ENCODE measurements around the gene LETMD1. TPM values are rescaled to one million over a fixed set of nuclear protein-coding genes. Genes with fewer than 3 reads are reported as not detected.

The LETMD1 gene, protein sequence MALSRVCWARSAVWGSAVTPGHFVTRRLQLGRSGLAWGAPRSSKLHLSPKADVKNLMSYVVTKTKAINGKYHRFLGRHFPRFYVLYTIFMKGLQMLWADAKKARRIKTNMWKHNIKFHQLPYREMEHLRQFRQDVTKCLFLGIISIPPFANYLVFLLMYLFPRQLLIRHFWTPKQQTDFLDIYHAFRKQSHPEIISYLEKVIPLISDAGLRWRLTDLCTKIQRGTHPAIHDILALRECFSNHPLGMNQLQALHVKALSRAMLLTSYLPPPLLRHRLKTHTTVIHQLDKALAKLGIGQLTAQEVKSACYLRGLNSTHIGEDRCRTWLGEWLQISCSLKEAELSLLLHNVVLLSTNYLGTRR
- total RNA-seq (2022) (60.5 and 65.8 TPM in 2 replicates), Bru-seq, nascent RNA (percentile 88 among the genes with signal in this experiment), BruChase-seq, experiment 1, labeled RNA remaining after a 6-hour chase (percentile 88 among the genes with signal in this experiment), BruChase-seq, experiment 2, labeled RNA remaining after a 2-hour chase (percentile 94 among the genes with signal in this experiment)
- long read RNA-seq, transcript LETMD1-221 (5 exons, 1,480 nt) = minor isoform, 7 of 67 reads
- long read RNA-seq, transcript LETMD1-201 (9 exons, 2,112 nt) = minor isoform, 10 of 67 reads
- long read RNA-seq, transcript LETMD1-238 (1 exons, 2,948 nt) = major isoform, 25 of 67 reads
- long read RNA-seq, partial matches to known transcripts = 4 of 67 reads
- long read RNA-seq, other reads (novel, unspliced or antisense) = 16 of 67 reads

- peaks cover 7% of the 10 kb centered on the region for H3K4me1 Mint-ChIP-seq (ENCODE audit: insufficient read depth, unreplicated experiment)
- BruUV-seq (replicated peaks) = TSS peak; percentile 88
- POLR2A ChIA-PET = interaction anchor here (0.6 to 5.7 kb wide), 22 partner anchors 12 to 284 kb away, joined by 3 to 108 read pairs (median 4); partner anchors contain the start of genes ATF1, CSRNP2, DAZAP2 and SLC11A2
- CTCF ChIA-PET = interaction anchor here (0.6 to 2.9 kb wide), 9 partner anchors 9 to 293 kb away, joined by 3 to 14 read pairs (median 3); no protein-coding TSS in a partner anchor
- peaks cover 31% of the 10 kb centered on the region for H3K36me3 Mint-ChIP-seq (ENCODE audit: insufficient read depth, unreplicated experiment)
- TF ChIP-seq, protein P1, sequence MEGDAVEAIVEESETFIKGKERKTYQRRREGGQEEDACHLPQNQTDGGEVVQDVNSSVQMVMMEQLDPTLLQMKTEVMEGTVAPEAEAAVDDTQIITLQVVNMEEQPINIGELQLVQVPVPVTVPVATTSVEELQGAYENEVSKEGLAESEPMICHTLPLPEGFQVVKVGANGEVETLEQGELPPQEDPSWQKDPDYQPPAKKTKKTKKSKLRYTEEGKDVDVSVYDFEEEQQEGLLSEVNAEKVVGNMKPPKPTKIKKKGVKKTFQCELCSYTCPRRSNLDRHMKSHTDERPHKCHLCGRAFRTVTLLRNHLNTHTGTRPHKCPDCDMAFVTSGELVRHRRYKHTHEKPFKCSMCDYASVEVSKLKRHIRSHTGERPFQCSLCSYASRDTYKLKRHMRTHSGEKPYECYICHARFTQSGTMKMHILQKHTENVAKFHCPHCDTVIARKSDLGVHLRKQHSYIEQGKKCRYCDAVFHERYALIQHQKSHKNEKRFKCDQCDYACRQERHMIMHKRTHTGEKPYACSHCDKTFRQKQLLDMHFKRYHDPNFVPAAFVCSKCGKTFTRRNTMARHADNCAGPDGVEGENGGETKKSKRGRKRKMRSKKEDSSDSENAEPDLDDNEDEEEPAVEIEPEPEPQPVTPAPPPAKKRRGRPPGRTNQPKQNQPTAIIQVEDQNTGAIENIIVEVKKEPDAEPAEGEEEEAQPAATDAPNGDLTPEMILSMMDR (IDR thresholded peaks at IDR 0.05; ENCODE audit: unreplicated experiment) = peak; percentile 90
- H3K27me3 Mint-ChIP-seq (ENCODE audit: insufficient read depth, unreplicated experiment) = no peaks in the 10 kb centered on the region
- H3K9me3 Mint-ChIP-seq (ENCODE audit: unreplicated experiment) = no peaks in the 10 kb centered on the region
- intact Hi-C loops (cut with micrococcal nuclease) = loop anchor here (1.0 to 10.0 kb wide), 7 partner anchors 35 to 293 kb away; partner anchors contain the start of genes CSRNP2, DAZAP2 and POU6F1
- H3K27ac Mint-ChIP-seq (ENCODE audit: low read depth, unreplicated experiment) = peak within 1 kb of the TSS; percentile 93
- DNase-seq (ENCODE audit: unreplicated experiment) = peak; percentile 99
- peak within 1 kb of the TSS; percentile 94 for H3K4me3 Mint-ChIP-seq (ENCODE audit: unreplicated experiment)
Observed at GRCh38 chr12:51047655-51048540, at the start of gene LETMD1. Gene LETMD1, plus strand, starts transcription at chr12:51048327. Its CDS starts 30 bp downstream, at chr12:51048357.

DNA sequence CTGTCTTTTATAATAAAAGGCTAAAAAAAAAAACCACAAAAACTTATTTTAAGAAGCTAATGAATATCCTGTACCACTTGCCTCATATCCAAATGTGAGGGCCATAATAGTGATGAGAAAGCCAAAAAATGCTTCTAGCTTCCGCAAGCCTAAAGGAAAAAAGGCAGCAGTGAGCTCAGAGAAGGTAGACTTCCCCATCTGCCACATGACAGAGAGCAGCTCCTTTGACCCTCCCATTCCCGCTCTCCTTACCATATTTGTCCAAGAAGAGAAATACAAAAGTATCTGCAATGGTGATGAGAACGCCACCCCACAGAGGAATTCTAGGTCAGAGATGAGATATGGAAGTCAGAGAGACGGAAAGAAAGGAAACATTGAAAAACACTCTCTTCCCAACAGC lies 49.0 kb upstream of the LETMD1 start:
- intact Hi-C loops (cut with micrococcal nuclease) = no loop called here
- TF ChIP-seq, protein P1 (IDR thresholded peaks at IDR 0.05; ENCODE audit: unreplicated experiment) = no peak

GRCh38 chr12:51000245-51000644 lies 47.9 kb upstream of the LETMD1 start:
- POLR2A ChIA-PET = no interaction called here
- H3K27me3 Mint-ChIP-seq (ENCODE audit: insufficient read depth, unreplicated experiment) = no peaks in the 10 kb centered on the region
- peaks cover 83% of the 10 kb centered on the region for H3K36me3 Mint-ChIP-seq (ENCODE audit: insufficient read depth, unreplicated experiment)
- H3K27ac Mint-ChIP-seq (ENCODE audit: low read depth, unreplicated experiment) = no peak overlapping the region
- no peaks in the 10 kb centered on the region for H3K4me1 Mint-ChIP-seq (ENCODE audit: insufficient read depth, unreplicated experiment)
- no peak overlapping the region for H3K4me3 Mint-ChIP-seq (ENCODE audit: unreplicated experiment)
- no peak for DNase-seq (ENCODE audit: unreplicated experiment)
- TF ChIP-seq, protein P1 (IDR thresholded peaks at IDR 0.05; ENCODE audit: unreplicated experiment) = no peak
- intact Hi-C loops (cut with micrococcal nuclease) = no loop called here
- no peaks in the 10 kb centered on the region for H3K9me3 Mint-ChIP-seq (ENCODE audit: unreplicated experiment)
- BruUV-seq (replicated peaks) = no TSS peak
- CTCF ChIA-PET = no interaction called here

More for the DNA sequence above, 49.0 kb upstream of the LETMD1 start:
- no peak overlapping the region for H3K27ac Mint-ChIP-seq (ENCODE audit: low read depth, unreplicated experiment)
- CTCF ChIA-PET = interaction anchor here (0.6 to 1.5 kb wide), 5 partner anchors 9 to 234 kb away, joined by 3 to 4 read pairs (median 4); no protein-coding TSS in a partner anchor
- no peaks in the 10 kb centered on the region for H3K9me3 Mint-ChIP-seq (ENCODE audit: unreplicated experiment)
- H3K4me1 Mint-ChIP-seq (ENCODE audit: insufficient read depth, unreplicated experiment) = no peaks in the 10 kb centered on the region
- POLR2A ChIA-PET = interaction anchor here (0.6 to 1.1 kb wide), 5 partner anchors 15 to 68 kb away, joined by 3 to 8 read pairs (median 3); partner anchors contain the start of gene SLC11A2
- H3K36me3 Mint-ChIP-seq (ENCODE audit: insufficient read depth, unreplicated experiment) = peaks cover 83% of the 10 kb centered on the region
- no peak overlapping the region for H3K4me3 Mint-ChIP-seq (ENCODE audit: unreplicated experiment)
- no TSS peak for BruUV-seq (replicated peaks)
- H3K27me3 Mint-ChIP-seq (ENCODE audit: insufficient read depth, unreplicated experiment) = no peaks in the 10 kb centered on the region
- DNase-seq (ENCODE audit: unreplicated experiment) = no peak
